ENCODE results near the gene CYGB.

CYGB gene

GRCh38 chr17:76481071-76481655, 56.3 kb downstream of the CYGB start:
- no peak for DNase-seq (ENCODE audit: low read depth in 2 of 2)

- no peak for DNase-seq (ENCODE audit: low read depth in 2 of 2)
Measured at GRCh38 chr17:76480632-76481031, 56.9 kb downstream of the CYGB start.

DNA sequence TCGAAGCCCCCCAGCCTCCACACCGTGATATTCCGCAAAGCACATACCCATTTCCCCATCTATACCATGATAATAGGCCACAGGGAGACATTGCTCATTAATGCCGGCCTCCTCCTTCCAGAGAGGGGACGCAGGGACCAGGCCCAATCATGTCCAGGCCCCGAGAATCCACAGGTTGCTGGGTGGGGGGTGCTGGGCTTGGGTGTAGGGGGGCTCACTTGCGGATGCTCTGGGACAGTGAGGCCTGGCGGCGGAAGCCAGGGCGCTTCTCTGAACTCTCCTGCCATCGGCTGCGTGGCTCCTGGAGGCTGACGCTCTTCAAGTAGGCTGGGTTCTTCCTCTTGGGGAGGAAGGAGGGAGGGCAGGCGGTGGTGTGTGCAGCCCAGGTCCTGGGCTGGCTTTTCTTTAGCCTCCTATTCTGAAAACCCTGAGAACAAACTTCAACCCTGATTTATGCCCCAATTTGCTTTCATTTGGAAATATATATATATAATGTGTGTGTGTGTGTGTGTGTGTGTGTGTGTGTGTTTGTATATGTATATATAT, 57.9 kb downstream of the CYGB start:
- no peak for DNase-seq (ENCODE audit: low read depth in 2 of 2)

DNA sequence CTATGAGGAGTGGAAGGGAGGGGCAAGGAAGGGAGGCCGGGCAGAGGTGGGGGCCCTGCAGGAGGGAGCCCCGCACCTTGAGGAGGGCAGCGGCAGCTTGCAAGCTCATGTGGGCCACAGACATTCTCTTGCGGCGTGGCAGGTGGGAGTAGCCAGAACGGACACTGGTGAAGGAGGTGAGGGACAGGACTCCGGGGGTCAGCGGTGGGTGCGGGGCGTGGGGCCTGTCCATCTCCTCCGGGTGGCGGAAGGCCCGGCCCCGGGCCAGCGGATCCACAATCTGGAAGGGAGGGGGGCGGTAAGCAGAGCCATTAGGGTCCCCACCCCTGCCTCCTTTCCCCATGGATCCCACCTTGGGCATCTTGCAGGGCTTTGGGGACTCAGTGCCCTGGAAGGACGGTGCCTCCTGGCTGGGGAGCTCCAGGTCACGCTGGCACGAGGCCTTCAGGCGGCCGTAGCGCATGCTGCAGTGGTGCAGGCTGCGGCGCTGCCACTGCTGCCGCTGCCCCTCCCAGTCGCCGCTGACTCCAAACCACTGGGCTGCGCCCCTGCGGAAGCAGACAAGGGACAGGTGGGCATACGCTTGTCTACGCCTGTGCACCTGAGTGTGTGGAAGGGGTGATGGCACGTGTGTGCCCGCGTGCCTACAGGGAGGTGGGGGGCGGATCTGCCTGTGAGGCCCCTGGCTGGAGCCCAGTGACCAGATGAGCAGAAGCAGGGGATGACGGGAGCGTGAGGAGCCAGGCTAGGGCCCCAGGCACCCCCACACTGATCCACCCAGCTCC, 58.6 kb downstream of the CYGB start:
- DNase-seq (ENCODE audit: low read depth in 2 of 2) = no peak

GRCh38 chr17:76478097-76478496, 59.4 kb downstream of the CYGB start:
- no peak for DNase-seq (ENCODE audit: low read depth in 2 of 2)

GRCh38 chr17:76477576-76477975, 59.9 kb downstream of the CYGB start:
- DNase-seq (ENCODE audit: low read depth in 2 of 2) = no peak
